VCaP (cell line): ENCODE results near the gene PTPN22.

Experiments used
- H3K27ac ChIP-seq: fragments of 450-650 bp; 2 replicates; pipeline ENCODE4 v1.5.1; 2017
- TF ChIP-seq, protein P1 (sequence below): fragments of 450-650 bp; conservative IDR thresholded peaks from 2 replicates; pipeline ENCODE4 v1.5.1; 2017; ENCODE audit warnings: mild to moderate bottlenecking, moderate library complexity

The PTPN22 gene

DNA sequence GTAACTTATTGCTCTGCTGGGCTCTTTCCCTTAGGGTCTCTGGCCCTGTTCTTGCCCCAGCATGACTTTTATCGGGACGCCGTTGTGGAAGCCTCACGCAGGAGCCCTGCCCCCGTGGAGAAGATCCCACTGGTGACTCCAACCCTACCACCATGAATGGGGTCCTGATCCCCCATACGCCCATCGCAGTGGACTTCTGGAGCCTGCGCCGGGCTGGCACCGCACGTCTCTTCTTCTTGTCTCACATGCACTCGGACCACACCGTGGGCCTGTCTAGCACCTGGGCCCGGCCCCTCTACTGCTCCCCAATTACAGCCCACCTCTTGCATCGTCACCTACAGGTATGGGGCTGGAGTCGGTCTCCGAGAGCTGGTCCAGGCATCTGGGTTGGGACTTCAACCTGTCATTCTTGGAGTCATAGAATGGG, 33.9 kb upstream of the PTPN22 start:
- TF ChIP-seq, protein P1, sequence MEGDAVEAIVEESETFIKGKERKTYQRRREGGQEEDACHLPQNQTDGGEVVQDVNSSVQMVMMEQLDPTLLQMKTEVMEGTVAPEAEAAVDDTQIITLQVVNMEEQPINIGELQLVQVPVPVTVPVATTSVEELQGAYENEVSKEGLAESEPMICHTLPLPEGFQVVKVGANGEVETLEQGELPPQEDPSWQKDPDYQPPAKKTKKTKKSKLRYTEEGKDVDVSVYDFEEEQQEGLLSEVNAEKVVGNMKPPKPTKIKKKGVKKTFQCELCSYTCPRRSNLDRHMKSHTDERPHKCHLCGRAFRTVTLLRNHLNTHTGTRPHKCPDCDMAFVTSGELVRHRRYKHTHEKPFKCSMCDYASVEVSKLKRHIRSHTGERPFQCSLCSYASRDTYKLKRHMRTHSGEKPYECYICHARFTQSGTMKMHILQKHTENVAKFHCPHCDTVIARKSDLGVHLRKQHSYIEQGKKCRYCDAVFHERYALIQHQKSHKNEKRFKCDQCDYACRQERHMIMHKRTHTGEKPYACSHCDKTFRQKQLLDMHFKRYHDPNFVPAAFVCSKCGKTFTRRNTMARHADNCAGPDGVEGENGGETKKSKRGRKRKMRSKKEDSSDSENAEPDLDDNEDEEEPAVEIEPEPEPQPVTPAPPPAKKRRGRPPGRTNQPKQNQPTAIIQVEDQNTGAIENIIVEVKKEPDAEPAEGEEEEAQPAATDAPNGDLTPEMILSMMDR, result peak; percentile 12; the same call in 1 of the 2 replicates
- peak overlapping the region; percentile 77 for H3K27ac ChIP-seq

GRCh38 chr1:113904674-113905434, 33.3 kb upstream of the PTPN22 start, which contains the start of the genes AP4B1 and DCLRE1B:
Gene AP4B1, minus strand, starts transcription at chr1:113904799. Its CDS starts 82 bp downstream, at chr1:113904717.
Gene DCLRE1B, plus strand, starts transcription at chr1:113905326. Its CDS starts 261 bp downstream, at chr1:113905587.
- peak within 1 kb of the TSS; percentile 77 for H3K27ac ChIP-seq
- TF ChIP-seq, protein P1, result peak; percentile 62

DNA sequence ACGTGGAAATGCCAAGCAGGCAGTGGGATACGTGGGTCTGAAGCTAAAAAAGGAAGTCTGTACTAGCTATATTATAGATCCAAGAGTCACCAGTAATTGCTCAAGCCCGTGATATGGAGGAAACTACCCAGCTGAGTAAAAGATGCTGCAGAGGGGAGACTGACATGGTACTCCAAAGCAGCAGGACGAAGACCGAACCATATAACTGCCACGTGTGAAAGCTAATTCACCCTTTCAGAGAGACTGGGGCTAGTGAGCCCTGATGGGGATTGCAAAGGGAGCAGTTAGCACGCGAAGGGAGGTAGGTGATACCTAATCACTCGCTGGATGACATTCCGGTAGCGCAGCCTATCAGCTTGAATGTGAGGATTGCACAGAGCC, 32.8 kb upstream of the PTPN22 start:
- TF ChIP-seq, protein P1, result no peak
- H3K27ac ChIP-seq, result peak overlapping the region; percentile 77

DNA sequence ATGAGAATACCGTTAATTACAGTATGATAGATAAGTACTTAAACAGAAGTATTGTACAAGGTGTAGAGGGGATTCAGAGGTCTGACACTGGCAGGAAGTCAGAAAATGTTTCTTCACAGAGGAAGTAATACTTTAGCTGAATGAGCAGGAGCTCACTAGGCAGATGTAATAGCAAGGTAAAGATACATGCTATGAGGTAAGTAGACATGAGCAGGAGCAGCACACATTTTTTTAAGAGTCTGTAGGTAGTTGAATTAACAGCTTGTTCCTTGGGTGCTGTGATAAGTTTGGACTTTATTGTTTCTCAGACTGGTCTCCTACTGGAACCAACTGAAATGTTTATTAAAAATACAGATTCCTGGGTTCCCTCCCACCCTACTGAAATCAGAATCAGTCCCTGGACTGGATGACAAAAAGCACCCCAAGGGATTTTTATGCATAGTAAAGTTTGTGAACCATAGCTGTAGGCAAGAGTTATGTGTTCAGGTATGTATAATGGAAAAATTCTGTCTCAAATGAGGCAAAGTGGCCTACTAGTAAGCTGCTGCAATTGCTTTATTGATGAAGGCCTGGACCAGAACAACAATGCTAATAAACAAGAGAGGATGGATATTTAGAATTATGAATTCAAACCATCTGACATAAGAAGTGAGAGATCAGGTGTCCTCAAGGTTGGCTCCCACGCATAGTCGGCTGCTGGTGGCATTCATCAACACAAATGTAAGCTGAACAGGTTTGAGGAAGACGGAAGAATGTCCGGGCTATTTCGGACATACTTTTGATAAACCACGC, 32.2 kb upstream of the PTPN22 start:
- peak overlapping the region; percentile 77 for H3K27ac ChIP-seq
- TF ChIP-seq, protein P1, result no peak

- H3K27ac ChIP-seq, result no peak overlapping the region
- TF ChIP-seq, protein P1, result no peak
Measured at GRCh38 chr1:113901191-113901590, 29.7 kb upstream of the PTPN22 start.

GRCh38 chr1:113899111-113899510, 27.6 kb upstream of the PTPN22 start:
- TF ChIP-seq, protein P1, result no peak
- no peak overlapping the region for H3K27ac ChIP-seq

- no peak overlapping the region for H3K27ac ChIP-seq
- TF ChIP-seq, protein P1, result no peak
Measured at GRCh38 chr1:113898241-113898814, 26.8 kb upstream of the PTPN22 start.
